Hepatocyte (in vitro differentiated cells): ENCODE data around the gene IL17REL. TPM values are rescaled to one million over a fixed set of nuclear protein-coding genes. Genes with fewer than 3 reads are reported as not detected.

ENCODE experiments used
- DNase-seq: peaks from one replicate; pipeline ENCODE4 v3.0.0-alpha.2; 2016; ENCODE audit warnings: low spot score
- H2AFZ ChIP-seq: fragments of 200-600 bp; sonication (generic); 2 replicates; pipeline ENCODE4 v1.6.0; 2016; ENCODE audit warnings: antibody characterized with exemption, mild to moderate bottlenecking
- H3K27ac ChIP-seq: fragments of 200-600 bp; sonication (generic); 2 replicates; pipeline ENCODE4 v1.5.1; 2016; ENCODE audit warnings: mild to moderate bottlenecking
- H3K27me3 ChIP-seq: fragments of 200-600 bp; sonication (generic); 2 replicates; pipeline ENCODE4 v1.6.1; 2016
- H3K36me3 ChIP-seq: fragments of 200-600 bp; sonication (generic); replicated peaks from 2 replicates; pipeline ENCODE4 v1.5.1; 2016; ENCODE audit warnings: low read depth; ENCODE audit not compliant: insufficient read depth
- H3K4me1 ChIP-seq: fragments of 200-600 bp; sonication (generic); 2 replicates; pipeline ENCODE4 v1.5.1; 2016; ENCODE audit warnings: mild to moderate bottlenecking, moderate library complexity; ENCODE audit not compliant: insufficient read depth
- H3K4me2 ChIP-seq: fragments of 200-600 bp; sonication (generic); 2 replicates; pipeline ENCODE4 v1.6.0; 2016
- H3K4me3 ChIP-seq: fragments of 200-600 bp; sonication (generic); 2 replicates; pipeline ENCODE4 v1.5.1; 2016; ENCODE audit warnings: mild to moderate bottlenecking
- H3K79me2 ChIP-seq: fragments of 200-600 bp; sonication (generic); 2 replicates; pipeline ENCODE4 v1.6.0; 2017; ENCODE audit warnings: mild to moderate bottlenecking
- H3K9me2 ChIP-seq: fragments of 200-600 bp; sonication (generic); replicated peaks from 2 replicates; pipeline ENCODE4 v1.6.0; 2017; ENCODE audit warnings: mild to moderate bottlenecking; ENCODE audit not compliant: insufficient read depth
- H3K9me3 ChIP-seq: fragments of 200-600 bp; sonication (generic); 2 replicates; pipeline ENCODE4 v1.5.1; 2016; ENCODE audit warnings: low read depth, mild to moderate bottlenecking
- H4K20me1 ChIP-seq: fragments of 200-600 bp; sonication (generic); 2 replicates; pipeline ENCODE4 v1.6.0; 2016; ENCODE audit warnings: mild to moderate bottlenecking; ENCODE audit not compliant: insufficient read depth, poor library complexity, severe bottlenecking
- CTCF ChIP-seq: fragments of 200-600 bp; sonication (generic); IDR thresholded peaks from 2 replicates; pipeline ENCODE4 v1.5.1; 2016; ENCODE audit warnings: antibody characterized with exemption, mild to moderate bottlenecking; ENCODE audit not compliant: poor library complexity
- EZH2 ChIP-seq: fragments of 200-600 bp; sonication (generic); IDR thresholded peaks from 2 replicates; pipeline ENCODE4 v1.6.1; 2016; ENCODE audit warnings: antibody characterized with exemption, mild to moderate bottlenecking, borderline replicate concordance
- EZH2phosphoT487 ChIP-seq: fragments of 200-600 bp; sonication (generic); IDR thresholded peaks from one replicate; pipeline ENCODE4 v1.6.1; 2018; ENCODE audit warnings: antibody characterized with exemption, mild to moderate bottlenecking, low read depth, moderate library complexity; ENCODE audit not compliant: unreplicated experiment, severe bottlenecking
- WGBS: methylation state at CpG from one replicate; pipeline ENCODE4 v1.1.6; 2016; ENCODE audit warnings: low lambda C conversion rate; ENCODE audit errors: missing lambda C conversion rate; 5-methylcytosine and 5-hydroxymethylcytosine counted together
- polyA plus RNA-seq: library from polyadenylated mRNA; unstranded; fragments of >200 nt; fragmentation: Nextera tagmentation; extraction: Ambion mirVana; gene quantifications from 2 replicates; pipeline ENCODE4 v1.2.1, GENCODE V29; 2016
- total RNA-seq: library from RNA; depleted of rRNA; stranded (reverse); fragments of >200 nt; gene quantifications from 2 replicates; pipeline ENCODE4 v1.2.3, GENCODE V29; 2014

The IL17REL gene
- total and polyA plus RNA-seq, 2 experiments from 2014 or later, result not detected

DNA sequence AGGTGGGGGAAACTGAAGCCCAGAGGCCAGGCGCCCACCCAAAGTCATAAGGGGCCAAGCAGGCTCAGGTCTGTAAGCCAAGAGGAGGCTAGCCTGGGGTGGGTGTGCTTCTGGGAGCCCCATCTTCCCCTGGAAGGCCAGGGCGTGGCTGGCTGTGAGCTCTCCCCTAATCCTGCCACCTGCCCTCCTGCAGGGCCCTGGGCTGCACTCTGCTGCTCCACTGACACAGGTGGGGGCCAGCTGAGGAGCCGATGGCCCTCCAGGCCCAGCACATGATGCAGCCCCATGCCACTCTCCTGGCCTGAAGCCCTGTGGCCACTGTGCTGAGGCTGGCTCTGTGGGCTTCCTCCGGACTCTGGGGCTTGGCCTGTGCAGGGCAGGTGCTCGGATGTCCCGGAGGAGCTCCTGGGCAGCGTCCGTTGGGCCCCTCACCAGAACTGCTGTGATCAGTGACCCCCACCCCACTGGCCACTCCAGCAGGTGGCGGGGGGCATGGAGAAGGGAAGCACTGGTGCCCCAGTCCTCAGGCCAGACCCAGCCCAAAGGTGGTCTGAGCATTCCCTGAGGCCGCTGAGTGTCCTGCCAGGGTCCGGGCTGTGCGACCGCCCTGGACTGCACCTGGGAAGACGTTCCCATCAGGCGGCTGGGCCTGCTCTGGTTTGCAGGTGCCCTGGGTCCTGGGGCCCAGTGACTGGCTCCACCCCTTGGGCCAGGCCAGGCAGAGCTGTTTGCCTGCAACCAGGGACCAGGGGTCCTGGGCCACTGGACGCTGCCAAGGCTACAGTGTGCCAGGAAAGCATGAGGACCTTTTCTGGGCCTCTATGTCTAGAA is 43.5 kb downstream of the IL17REL start:
- Histone ChIP-seq H3K36me3 (no peaks in the 10 kb centered on the region), H3K4me3 (no peak overlapping the region), H3K9me3 (no peaks in the 10 kb centered on the region), H2AFZ (no peak overlapping the region), H3K79me2 (peaks cover 7% of the 10 kb centered on the region), H4K20me1 (peaks cover 15% of the 10 kb centered on the region), H3K27ac (peak overlapping the region; percentile 73), H3K27me3 (no peaks in the 10 kb centered on the region), H3K4me2 (no peak overlapping the region), H3K9me2 (no peaks in the 10 kb centered on the region), H3K4me1 (peaks cover 43% of the 10 kb centered on the region)
- TF ChIP-seq EZH2phosphoT487 (no peak), EZH2 (no peak), CTCF (no peak)
- DNase-seq, result peak; percentile 35
- WGBS, result 97% methylated on average over 16 of the region's 16 CpGs

- peaks cover 21% of the 10 kb centered on the region for H4K20me1 ChIP-seq
- no peak overlapping the region for H3K4me2 ChIP-seq
- H3K27me3 ChIP-seq, result no peaks in the 10 kb centered on the region
- no peaks in the 10 kb centered on the region for H3K9me2 ChIP-seq
- H3K9me3 ChIP-seq, result no peaks in the 10 kb centered on the region
- peaks cover 14% of the 10 kb centered on the region for H3K79me2 ChIP-seq
- no peaks in the 10 kb centered on the region for H3K36me3 ChIP-seq
- no peak for TF ChIP-seq EZH2phosphoT487
- no peak for TF ChIP-seq EZH2
- TF ChIP-seq CTCF, result no peak
- peaks cover 48% of the 10 kb centered on the region for H3K4me1 ChIP-seq
- no peak overlapping the region for H2AFZ ChIP-seq
- H3K4me3 ChIP-seq, result no peak overlapping the region
- no peak overlapping the region for H3K27ac ChIP-seq
- 94% methylated on average over 10 of the region's 11 CpGs for WGBS
- peak; percentile 23 for DNase-seq
These were observed 44.2 kb downstream of the IL17REL start for GRCh38 chr22:49968313-49968830.

DNA sequence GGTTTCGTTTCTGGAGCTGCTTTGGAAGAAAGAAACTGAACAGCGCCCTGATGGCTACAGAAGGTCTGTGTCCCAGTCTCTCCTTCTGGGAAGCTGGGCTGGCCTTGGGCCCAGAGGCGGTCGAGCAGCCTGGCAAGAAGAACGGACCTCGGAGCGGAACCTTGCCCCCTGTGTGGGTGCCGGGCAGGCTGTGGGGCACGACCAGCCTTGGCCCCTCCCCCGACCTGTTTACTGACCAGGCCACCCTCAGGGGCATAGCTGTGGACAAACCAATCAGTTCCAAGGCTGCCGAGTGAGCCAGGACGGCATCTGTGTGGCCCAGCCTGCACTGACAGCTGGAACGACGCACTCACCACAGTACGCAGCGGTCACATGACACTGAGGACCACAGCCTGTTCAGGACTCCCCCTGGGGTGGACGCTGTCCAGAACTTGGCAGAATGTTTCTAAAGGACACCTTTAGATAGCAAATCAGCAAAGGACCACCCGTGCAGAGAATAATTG is 44.8 kb downstream of the IL17REL start:
- no peaks in the 10 kb centered on the region for H3K36me3 ChIP-seq
- peak overlapping the region; percentile 44 for H3K4me2 ChIP-seq
- TF ChIP-seq EZH2 (no peak), EZH2phosphoT487 (no peak), CTCF (no peak)
- no peaks in the 10 kb centered on the region for H3K9me3 ChIP-seq
- H3K27me3 ChIP-seq, result no peaks in the 10 kb centered on the region
- 58% methylated on average over 17 of the region's 18 CpGs for WGBS
- no peak overlapping the region for H2AFZ ChIP-seq
- H3K9me2 ChIP-seq, result no peaks in the 10 kb centered on the region
- no peak overlapping the region for H3K4me3 ChIP-seq
- peak overlapping the region; percentile 94 for H3K27ac ChIP-seq
- peaks cover 20% of the 10 kb centered on the region for H3K79me2 ChIP-seq
- peaks cover 55% of the 10 kb centered on the region for H3K4me1 ChIP-seq
- DNase-seq, result peak; percentile 53
- H4K20me1 ChIP-seq, result peaks cover 28% of the 10 kb centered on the region
